A549 (cell line): ENCODE measurements around the gene GPRIN2. TPM values are rescaled to one million over a fixed set of nuclear protein-coding genes. Genes with fewer than 3 reads are reported as not detected.

Experiments used
- CBX2 ChIP-seq: fragments of 200-600 bp; sonication (generic); IDR thresholded peaks from 2 replicates; pipeline ENCODE4 v1.6.1; 2016; ENCODE audit warnings: low read depth, mild to moderate bottlenecking, borderline replicate concordance
- CEBPB ChIP-seq, 2 experiments: fragments of >200 bp in 1 of 2; sonication (Bioruptor Twin) in 1 of 2; formaldehyde crosslinking in 1 of 2; IDR thresholded peaks; 2 replicates each; pipeline ENCODE4 v1.6.1; 2012 to 2016
- EHF ChIP-seq: fragments of 250-450 bp; sonication (Bioruptor Pico); IDR thresholded peaks from 2 replicates; pipeline ENCODE4 v1.5.0; 2020; ENCODE audit warnings: mild to moderate bottlenecking
- EHMT2 ChIP-seq: fragments of 200-600 bp; sonication (generic); IDR thresholded peaks from 2 replicates; pipeline ENCODE4 v1.6.1; 2016; ENCODE audit warnings: antibody characterized with exemption, low read depth, mild to moderate bottlenecking, moderate library complexity
- EP300 ChIP-seq, 2 experiments: fragments of >200 bp; sonication (Bioruptor Twin); formaldehyde crosslinking; IDR thresholded peaks; 2 replicates in 1 of 2; 3 replicates in 1 of 2; pipeline ENCODE4 v1.6.1; 2016 to 2017
- FOSL2 ChIP-seq, 2 experiments: fragments of 450-650 bp in 1 of 2; fragments of >200 bp in 1 of 2; sonication (Bioruptor Twin) in 1 of 2; formaldehyde crosslinking; IDR thresholded peaks; 2 replicates each; pipeline versions ENCODE4 v1.5.0 to v1.6.1; 2016 to 2020; ENCODE audit warnings: mild to moderate bottlenecking in 1 of 2, moderate library complexity in 1 of 2
- FOXS1 ChIP-seq: fragments of 250-450 bp; sonication (Bioruptor Pico); IDR thresholded peaks from 2 replicates; pipeline ENCODE4 v1.5.0; 2020; ENCODE audit warnings: mild to moderate bottlenecking, moderate library complexity
- GATA3 ChIP-seq: IDR thresholded peaks from 2 replicates; pipeline ENCODE4 v1.6.1; 2012; ENCODE audit warnings: borderline replicate concordance
- HDAC2 ChIP-seq: fragments of 200-600 bp; sonication (generic); IDR thresholded peaks from 2 replicates; pipeline ENCODE4 v1.6.1; 2016
- HOXA7 ChIP-seq: fragments of 250-450 bp; sonication (Bioruptor Pico); IDR thresholded peaks from 2 replicates; pipeline ENCODE4 v1.5.0; 2020; ENCODE audit warnings: mild to moderate bottlenecking, moderate library complexity
- HOXB13 ChIP-seq: fragments of 250-450 bp; sonication (Bioruptor Pico); IDR thresholded peaks from 2 replicates; pipeline ENCODE4 v1.5.0; 2020; ENCODE audit warnings: low read depth, mild to moderate bottlenecking, moderate library complexity
- JUN ChIP-seq, 2 experiments: fragments of >200 bp; sonication (Bioruptor Twin); formaldehyde crosslinking; IDR thresholded peaks; 2 replicates in 1 of 2; 3 replicates in 1 of 2; pipeline ENCODE4 v1.6.1; 2016 to 2017
- JUNB ChIP-seq: fragments of >200 bp; sonication (Bioruptor Twin); formaldehyde crosslinking; IDR thresholded peaks from 2 replicates; pipeline ENCODE4 v1.6.1; 2016
- KDM1A ChIP-seq: fragments of 200-600 bp; sonication (generic); IDR thresholded peaks from 2 replicates; pipeline ENCODE4 v1.6.1; 2016; ENCODE audit warnings: low read depth, mild to moderate bottlenecking
- PHF8 ChIP-seq: fragments of 200-600 bp; sonication (generic); IDR thresholded peaks from 2 replicates; pipeline ENCODE4 v1.6.1; 2016; ENCODE audit warnings: low read depth, mild to moderate bottlenecking, antibody characterized with exemption, moderate library complexity, borderline replicate concordance
- POLR2AphosphoS2 ChIP-seq: conservative IDR thresholded peaks from 2 replicates; pipeline ENCODE4 v1.6.1; 2012; ENCODE audit warnings: low read length, improper control_type of control experiment, inconsistent platforms
- RARB ChIP-seq: fragments of 250-450 bp; sonication (Bioruptor Pico); IDR thresholded peaks from 2 replicates; pipeline ENCODE4 v1.8.0; 2021; ENCODE audit warnings: mild to moderate bottlenecking, moderate library complexity
- RNF2 ChIP-seq: fragments of 200-600 bp; sonication (generic); IDR thresholded peaks from 2 replicates; pipeline ENCODE4 v1.6.1; 2016; ENCODE audit warnings: low read depth, mild to moderate bottlenecking, antibody characterized with exemption, moderate library complexity, borderline replicate concordance
- SMC3 ChIP-seq: fragments of >200 bp; sonication (Bioruptor Twin); formaldehyde crosslinking; IDR thresholded peaks from 3 replicates; pipeline ENCODE4 v1.6.1; 2018; ENCODE audit warnings: inconsistent platforms
- ZNF302 ChIP-seq: fragments of 250-450 bp; sonication (Bioruptor Pico); IDR thresholded peaks from 2 replicates; pipeline ENCODE4 v1.9.0; 2021; ENCODE audit warnings: inconsistent platforms, mild to moderate bottlenecking, moderate library complexity
- polyA plus RNA-seq, 4 experiments: library from polyadenylated mRNA; depleted of rRNA in 3 of 4; stranded (reverse); fragments of >200 nt; fragmentation: RNase III in 1 of 4; extraction: RNeasy Plus Mini Kit Qiagen cat#74134 plus additional on column Dnase treatment in 1 of 4; gene quantifications; 2 replicates in 3 of 4; 3 replicates in 1 of 4; pipeline ENCODE4 v1.2.3, GENCODE V29; 2011 to 2017
- TF ChIP-seq, protein P1 (sequence below): fragments of >200 bp; sonication (Bioruptor Twin); formaldehyde crosslinking; IDR thresholded peaks from 2 replicates; pipeline ENCODE4 v1.6.1; 2016
- TF ChIP-seq, protein P2 (sequence below): fragments of >200 bp; sonication (Bioruptor Twin); formaldehyde crosslinking; IDR thresholded peaks from 3 replicates; pipeline ENCODE4 v1.5.1; 2016
- TF ChIP-seq, protein P3 (sequence below): fragments of 150-350 bp; IDR thresholded peaks from 2 replicates; pipeline ENCODE4 v1.6.1; 2014; ENCODE audit warnings: low read depth, mild to moderate bottlenecking, low read length
- TF ChIP-seq, protein P4 (sequence below): fragments of 250-450 bp; sonication (Bioruptor Pico); IDR thresholded peaks from 2 replicates; pipeline ENCODE4 v1.5.0; 2020; ENCODE audit warnings: low read depth, mild to moderate bottlenecking, moderate library complexity
- TF ChIP-seq, protein P5 (sequence below): fragments of >200 bp; sonication (Bioruptor Twin); formaldehyde crosslinking; IDR thresholded peaks from 3 replicates; pipeline ENCODE4 v1.6.1; 2016

The GPRIN2 gene
- polyA plus RNA-seq, 2 of the 4 experiments (the other 2 are of a cell fraction), result 8.8 to 29.9 TPM

DNA sequence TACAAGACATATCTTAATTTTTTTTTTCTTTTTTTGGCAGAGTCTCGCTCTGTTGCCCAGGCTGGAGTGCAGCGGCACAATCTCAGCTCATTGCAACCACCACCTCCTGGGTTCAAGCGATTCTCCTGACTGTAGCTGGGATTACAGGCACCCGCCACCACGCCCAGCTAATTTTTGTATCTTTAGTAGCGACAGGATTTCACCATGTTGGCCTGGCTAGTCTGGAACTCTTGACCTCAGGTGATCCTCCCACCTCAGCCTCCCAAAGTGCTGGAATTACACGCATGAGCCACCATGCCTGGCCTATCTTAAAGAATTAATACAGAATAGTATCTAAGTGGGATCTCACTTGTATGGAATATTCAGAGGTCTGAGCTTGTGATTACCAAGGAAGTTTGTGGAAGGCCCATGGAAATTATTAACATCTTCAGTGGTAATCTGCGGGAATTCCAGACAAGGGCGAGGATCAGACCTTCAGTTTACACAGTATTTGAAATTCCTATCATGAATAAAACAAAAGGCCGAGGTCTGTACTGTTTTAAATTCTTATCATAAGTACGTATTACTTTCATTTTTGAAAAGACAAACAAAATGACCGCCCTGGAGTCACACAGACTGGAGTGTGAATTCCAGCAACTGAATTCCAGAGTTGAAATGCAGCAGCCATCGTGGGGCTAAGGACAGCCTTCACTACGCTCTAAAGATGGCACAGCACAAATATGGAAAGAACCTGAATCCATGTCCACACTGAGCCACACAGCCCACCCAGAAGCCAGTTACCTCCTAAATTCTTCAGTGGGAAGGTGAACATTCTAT lies 16.7 kb downstream of the GPRIN2 start (continued):
- TF ChIP-seq EHF (CRISPR knock-in tag), result peak; percentile 78
- 0 out of 2 replicates have a peak, but pooled peaks have one; percentile 31 for TF ChIP-seq PHF8
- peak; percentile 76; the same call in 1 of the 2 replicates for TF ChIP-seq ZNF302 (CRISPR knock-in tag)
- TF ChIP-seq, protein P1, sequence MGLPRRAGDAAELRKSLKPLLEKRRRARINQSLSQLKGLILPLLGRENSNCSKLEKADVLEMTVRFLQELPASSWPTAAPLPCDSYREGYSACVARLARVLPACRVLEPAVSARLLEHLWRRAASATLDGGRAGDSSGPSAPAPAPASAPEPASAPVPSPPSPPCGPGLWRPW, result no peak
- TF ChIP-seq JUNB, result peak; percentile 78
- peak; percentile 42 for TF ChIP-seq RARB (CRISPR knock-in tag)
- TF ChIP-seq POLR2AphosphoS2, result no peak
- TF ChIP-seq, protein P2, sequence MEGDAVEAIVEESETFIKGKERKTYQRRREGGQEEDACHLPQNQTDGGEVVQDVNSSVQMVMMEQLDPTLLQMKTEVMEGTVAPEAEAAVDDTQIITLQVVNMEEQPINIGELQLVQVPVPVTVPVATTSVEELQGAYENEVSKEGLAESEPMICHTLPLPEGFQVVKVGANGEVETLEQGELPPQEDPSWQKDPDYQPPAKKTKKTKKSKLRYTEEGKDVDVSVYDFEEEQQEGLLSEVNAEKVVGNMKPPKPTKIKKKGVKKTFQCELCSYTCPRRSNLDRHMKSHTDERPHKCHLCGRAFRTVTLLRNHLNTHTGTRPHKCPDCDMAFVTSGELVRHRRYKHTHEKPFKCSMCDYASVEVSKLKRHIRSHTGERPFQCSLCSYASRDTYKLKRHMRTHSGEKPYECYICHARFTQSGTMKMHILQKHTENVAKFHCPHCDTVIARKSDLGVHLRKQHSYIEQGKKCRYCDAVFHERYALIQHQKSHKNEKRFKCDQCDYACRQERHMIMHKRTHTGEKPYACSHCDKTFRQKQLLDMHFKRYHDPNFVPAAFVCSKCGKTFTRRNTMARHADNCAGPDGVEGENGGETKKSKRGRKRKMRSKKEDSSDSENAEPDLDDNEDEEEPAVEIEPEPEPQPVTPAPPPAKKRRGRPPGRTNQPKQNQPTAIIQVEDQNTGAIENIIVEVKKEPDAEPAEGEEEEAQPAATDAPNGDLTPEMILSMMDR, result no peak
- TF ChIP-seq JUN (IDR thresholded peaks at IDR 0.05), result peak; percentile 70 to 98; a peak in 4 of 5 replicates
- peak in 1 of 2 experiments; percentile 36; a peak in 1 of 4 replicates for TF ChIP-seq CEBPB (IDR thresholded peaks at IDR 0.05)
- TF ChIP-seq HOXB13 (CRISPR knock-in tag), result peak; percentile 94
- no peak for TF ChIP-seq RNF2
- TF ChIP-seq CBX2, result no peak
- TF ChIP-seq, protein P3, sequence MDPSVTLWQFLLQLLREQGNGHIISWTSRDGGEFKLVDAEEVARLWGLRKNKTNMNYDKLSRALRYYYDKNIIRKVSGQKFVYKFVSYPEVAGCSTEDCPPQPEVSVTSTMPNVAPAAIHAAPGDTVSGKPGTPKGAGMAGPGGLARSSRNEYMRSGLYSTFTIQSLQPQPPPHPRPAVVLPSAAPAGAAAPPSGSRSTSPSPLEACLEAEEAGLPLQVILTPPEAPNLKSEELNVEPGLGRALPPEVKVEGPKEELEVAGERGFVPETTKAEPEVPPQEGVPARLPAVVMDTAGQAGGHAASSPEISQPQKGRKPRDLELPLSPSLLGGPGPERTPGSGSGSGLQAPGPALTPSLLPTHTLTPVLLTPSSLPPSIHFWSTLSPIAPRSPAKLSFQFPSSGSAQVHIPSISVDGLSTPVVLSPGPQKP, result no peak
- no peak for TF ChIP-seq HDAC2
- TF ChIP-seq GATA3, result no peak
- TF ChIP-seq, protein P4, sequence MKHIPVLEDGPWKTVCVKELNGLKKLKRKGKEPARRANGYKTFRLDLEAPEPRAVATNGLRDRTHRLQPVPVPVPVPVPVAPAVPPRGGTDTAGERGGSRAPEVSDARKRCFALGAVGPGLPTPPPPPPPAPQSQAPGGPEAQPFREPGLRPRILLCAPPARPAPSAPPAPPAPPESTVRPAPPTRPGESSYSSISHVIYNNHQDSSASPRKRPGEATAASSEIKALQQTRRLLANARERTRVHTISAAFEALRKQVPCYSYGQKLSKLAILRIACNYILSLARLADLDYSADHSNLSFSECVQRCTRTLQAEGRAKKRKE (CRISPR knock-in tag), result peak; percentile 94
- no peak for TF ChIP-seq KDM1A
- no peak; the same call in 1 of the 2 replicates for TF ChIP-seq FOSL2 (IDR thresholded peaks at IDR 0.05)
- peak; percentile 85 for TF ChIP-seq FOSL2 (CRISPR knock-in tag; IDR thresholded peaks at IDR 0.05)
- no peak; the same call in 1 of the 2 replicates for TF ChIP-seq HOXA7 (CRISPR knock-in tag)
- TF ChIP-seq, protein P5, sequence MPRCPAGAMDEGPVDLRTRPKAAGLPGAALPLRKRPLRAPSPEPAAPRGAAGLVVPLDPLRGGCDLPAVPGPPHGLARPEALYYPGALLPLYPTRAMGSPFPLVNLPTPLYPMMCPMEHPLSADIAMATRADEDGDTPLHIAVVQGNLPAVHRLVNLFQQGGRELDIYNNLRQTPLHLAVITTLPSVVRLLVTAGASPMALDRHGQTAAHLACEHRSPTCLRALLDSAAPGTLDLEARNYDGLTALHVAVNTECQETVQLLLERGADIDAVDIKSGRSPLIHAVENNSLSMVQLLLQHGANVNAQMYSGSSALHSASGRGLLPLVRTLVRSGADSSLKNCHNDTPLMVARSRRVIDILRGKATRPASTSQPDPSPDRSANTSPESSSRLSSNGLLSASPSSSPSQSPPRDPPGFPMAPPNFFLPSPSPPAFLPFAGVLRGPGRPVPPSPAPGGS, result peak; percentile 67; the same call in 2 of the 3 replicates
- TF ChIP-seq FOXS1 (CRISPR knock-in tag), result peak; percentile 87
- peak; percentile 38; the same call in 2 of the 3 replicates for TF ChIP-seq SMC3
- no peak for TF ChIP-seq EHMT2
- TF ChIP-seq EP300 (IDR thresholded peaks at IDR 0.05), result peak; percentile 91 to 98; a peak in 4 of 5 replicates
